Nephron (organoid): Measurements from ENCODE around the gene OAF.
A peak's percentile ranks its signal among the peaks of the same experiment; 100 is the strongest.
"Not testable (repeated sequence)": the region's sequence is repeated elsewhere in the genome, so short reads cannot be mapped to it uniquely, and the experiment has no call there.

Source experiments
- H3K27ac Mint-ChIP-seq, 3 experiments: 2 replicates each; pipeline ENCODE4 v1.8.0; 2020; ENCODE audit warnings: mixed read lengths in 3 of 3, mild to moderate bottlenecking in 2 of 3, moderate library complexity in 1 of 3
- H3K27me3 Mint-ChIP-seq: 2 replicates; pipeline ENCODE4 v1.8.0; 2021; ENCODE audit warnings: low read depth, mild to moderate bottlenecking, moderate library complexity, mixed read lengths
- H3K36me3 Mint-ChIP-seq: 2 replicates; pipeline ENCODE4 v1.8.0; 2020; ENCODE audit warnings: low read depth, mixed read lengths
- H3K4me1 Mint-ChIP-seq: 2 replicates; pipeline ENCODE4 v1.8.0; 2020; ENCODE audit warnings: mixed read lengths
- H3K4me3 Mint-ChIP-seq, 3 experiments: 2 replicates each; pipeline ENCODE4 v1.8.0; 2020; ENCODE audit warnings: mild to moderate bottlenecking in 3 of 3, mixed read lengths in 3 of 3, moderate library complexity in 2 of 3
- H3K9me3 Mint-ChIP-seq: 2 replicates; pipeline ENCODE4 v1.8.0; 2020; ENCODE audit warnings: mixed read lengths
- TF ChIP-seq, protein P1 (sequence below), 3 experiments: fragments of 200-600 bp; sonication (generic); IDR thresholded peaks; one replicate each; pipeline ENCODE4 v1.5.0; 2021; ENCODE audit warnings: antibody characterized with exemption in 3 of 3; ENCODE audit not compliant: unreplicated experiment in 3 of 3

The OAF gene

DNA sequence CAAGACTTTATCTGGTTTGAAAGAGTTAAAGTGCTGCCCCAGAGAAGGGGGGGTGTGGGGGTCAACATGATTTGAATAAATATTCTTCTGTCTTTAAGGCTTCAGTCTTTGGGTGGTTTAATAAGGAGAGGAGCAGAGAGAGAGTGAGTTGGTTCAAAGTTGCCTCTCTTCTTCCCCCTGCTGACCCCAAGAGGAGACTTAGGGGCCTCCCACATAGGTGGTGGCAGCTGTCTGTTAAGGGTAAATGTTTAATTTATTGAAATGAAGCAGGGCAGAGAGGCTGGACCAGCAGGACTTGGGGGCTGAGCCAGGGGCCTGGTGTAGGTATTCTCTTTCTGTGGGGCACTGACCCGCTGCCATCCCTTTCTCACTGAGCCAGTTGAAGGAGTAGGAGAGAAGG lies 34.6 kb downstream of the OAF start:
- TF ChIP-seq, protein P1, sequence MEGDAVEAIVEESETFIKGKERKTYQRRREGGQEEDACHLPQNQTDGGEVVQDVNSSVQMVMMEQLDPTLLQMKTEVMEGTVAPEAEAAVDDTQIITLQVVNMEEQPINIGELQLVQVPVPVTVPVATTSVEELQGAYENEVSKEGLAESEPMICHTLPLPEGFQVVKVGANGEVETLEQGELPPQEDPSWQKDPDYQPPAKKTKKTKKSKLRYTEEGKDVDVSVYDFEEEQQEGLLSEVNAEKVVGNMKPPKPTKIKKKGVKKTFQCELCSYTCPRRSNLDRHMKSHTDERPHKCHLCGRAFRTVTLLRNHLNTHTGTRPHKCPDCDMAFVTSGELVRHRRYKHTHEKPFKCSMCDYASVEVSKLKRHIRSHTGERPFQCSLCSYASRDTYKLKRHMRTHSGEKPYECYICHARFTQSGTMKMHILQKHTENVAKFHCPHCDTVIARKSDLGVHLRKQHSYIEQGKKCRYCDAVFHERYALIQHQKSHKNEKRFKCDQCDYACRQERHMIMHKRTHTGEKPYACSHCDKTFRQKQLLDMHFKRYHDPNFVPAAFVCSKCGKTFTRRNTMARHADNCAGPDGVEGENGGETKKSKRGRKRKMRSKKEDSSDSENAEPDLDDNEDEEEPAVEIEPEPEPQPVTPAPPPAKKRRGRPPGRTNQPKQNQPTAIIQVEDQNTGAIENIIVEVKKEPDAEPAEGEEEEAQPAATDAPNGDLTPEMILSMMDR (IDR thresholded peaks at IDR 0.05; ENCODE audit: unreplicated experiment in 3 of 3): no peak
- H3K4me1 Mint-ChIP-seq: no peaks in the 10 kb centered on the region
- H3K9me3 Mint-ChIP-seq: no peaks in the 10 kb centered on the region
- H3K27me3 Mint-ChIP-seq: peaks cover 96% of the 10 kb centered on the region
- H3K27ac Mint-ChIP-seq: no peak overlapping the region
- H3K4me3 Mint-ChIP-seq: no peak overlapping the region
- no peaks in the 10 kb centered on the region for H3K36me3 Mint-ChIP-seq

DNA sequence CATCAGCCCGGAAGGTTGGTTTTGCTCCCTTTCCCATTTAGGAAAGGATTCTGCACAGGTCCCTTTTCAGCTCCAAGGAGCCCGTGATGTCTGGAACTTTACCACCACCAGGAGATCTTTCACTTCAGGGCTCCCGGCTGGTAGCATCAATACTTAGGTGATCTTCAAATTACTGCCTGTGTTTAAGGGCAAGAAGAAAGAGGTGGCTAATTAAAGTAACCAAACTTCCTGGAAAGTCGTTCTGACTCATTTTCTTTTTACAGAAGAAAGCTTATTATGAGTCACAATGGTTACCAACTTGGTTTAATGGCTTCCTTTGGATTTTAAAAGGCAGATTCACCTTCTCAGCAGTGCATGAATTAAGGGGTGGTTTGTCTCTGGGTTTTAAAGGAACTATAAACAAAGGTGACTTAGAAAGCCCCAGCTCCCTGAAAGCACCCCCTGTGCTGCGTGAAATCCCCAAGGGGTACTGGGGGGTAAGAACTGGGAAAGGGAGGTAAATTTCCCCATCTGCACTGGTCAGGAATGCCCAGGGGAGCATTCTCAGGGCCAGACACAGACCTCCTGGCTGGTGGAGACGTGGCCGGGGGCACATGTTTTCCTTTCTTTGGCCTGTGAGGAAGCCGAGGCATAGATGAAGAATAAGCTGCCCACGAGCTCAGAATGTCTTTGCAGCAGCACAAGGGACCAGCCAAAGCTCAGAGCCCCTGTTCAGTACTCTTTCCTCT lies 37.9 kb downstream of the OAF start:
- Mint-ChIP-seq H3K4me3 (no peak overlapping the region), H3K27me3 (peaks cover 77% of the 10 kb centered on the region)

DNA sequence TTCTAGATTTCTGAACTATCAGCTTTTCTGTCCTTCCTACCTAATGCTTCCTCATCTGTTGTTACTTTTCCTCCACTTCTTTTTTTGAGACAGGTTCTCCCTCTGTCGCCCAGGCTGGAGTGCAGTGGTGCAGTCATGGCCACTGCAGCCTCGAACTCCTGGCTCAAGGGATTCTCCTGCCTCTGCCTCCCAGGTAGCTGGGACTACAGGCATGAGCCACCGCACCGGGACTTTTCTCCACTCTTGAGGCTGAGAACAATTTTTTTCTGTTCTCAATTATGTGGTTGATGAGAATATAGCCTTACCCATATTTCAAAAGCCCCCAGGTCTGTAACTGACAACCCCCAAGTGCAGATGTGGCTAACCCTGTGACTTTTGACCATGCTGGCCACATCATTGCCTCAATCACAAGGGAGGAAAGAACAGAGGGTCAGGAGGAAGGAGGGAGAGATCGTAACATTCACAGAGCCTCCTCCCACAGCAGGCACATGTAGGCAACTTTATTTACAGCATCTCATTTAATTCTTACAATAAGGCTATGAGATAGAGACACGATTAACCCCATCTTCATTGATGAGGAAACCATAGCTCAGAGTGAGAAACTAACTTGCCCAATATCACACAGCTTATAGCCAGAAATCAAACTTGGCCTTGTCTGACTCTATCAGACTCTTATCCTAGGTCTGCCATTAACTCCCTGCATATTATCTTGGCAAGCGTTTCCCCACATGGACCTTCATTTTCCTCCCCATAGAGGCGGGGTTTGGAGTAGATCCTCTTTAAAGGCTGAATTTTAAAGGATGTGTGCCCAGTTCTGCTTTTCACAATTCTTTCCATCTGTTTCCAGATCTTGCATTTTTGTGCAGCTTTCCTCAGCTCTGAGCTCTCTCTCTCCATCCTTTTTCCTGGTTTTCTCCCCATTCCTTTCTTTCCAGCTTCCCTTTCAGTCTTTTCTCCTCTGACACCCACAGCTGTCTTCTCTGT lies 38.7 kb downstream of the OAF start:
- Mint-ChIP-seq H3K4me1 (no peaks in the 10 kb centered on the region), H3K27me3 (peaks cover 77% of the 10 kb centered on the region), H3K36me3 (no peaks in the 10 kb centered on the region), H3K27ac (no peak overlapping the region), H3K4me3 (no peak overlapping the region), H3K9me3 (no peaks in the 10 kb centered on the region)
- TF ChIP-seq, protein P1 (IDR thresholded peaks at IDR 0.05; ENCODE audit: unreplicated experiment in 3 of 3): no peak

More for the DNA sequence above, 37.9 kb downstream of the OAF start:
- TF ChIP-seq, protein P1 (IDR thresholded peaks at IDR 0.05; ENCODE audit: unreplicated experiment in 3 of 3): no peak
- H3K4me1 Mint-ChIP-seq: no peaks in the 10 kb centered on the region
- H3K36me3 Mint-ChIP-seq: no peaks in the 10 kb centered on the region
- no peak overlapping the region for H3K27ac Mint-ChIP-seq
- no peaks in the 10 kb centered on the region for H3K9me3 Mint-ChIP-seq

DNA sequence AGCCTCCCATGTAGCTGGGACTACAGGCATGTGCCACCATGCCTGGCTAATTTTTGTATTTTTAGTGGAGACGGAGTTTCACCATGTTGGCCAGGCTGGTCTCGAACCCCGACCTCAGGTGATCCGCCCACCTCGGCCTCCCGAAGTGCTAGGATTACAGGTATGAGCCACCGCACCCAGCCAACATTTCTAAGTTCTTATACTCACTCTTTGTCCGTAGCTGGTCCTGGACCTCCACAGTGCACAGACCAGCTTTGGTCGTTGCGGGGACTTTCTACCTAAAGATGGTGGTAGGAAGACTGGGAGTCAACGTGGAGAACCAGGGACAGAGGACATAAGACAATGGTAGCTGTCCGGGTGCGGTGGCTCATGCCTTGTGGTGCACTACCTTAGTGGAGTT lies 42.5 kb downstream of the OAF start:
- H3K36me3 Mint-ChIP-seq, H3K27ac Mint-ChIP-seq, H3K4me3 Mint-ChIP-seq, H3K9me3 Mint-ChIP-seq: not testable (repeated sequence)
- Mint-ChIP-seq H3K4me1 (peaks cover 11% of the 10 kb centered on the region), H3K27me3 (peaks cover 75% of the 10 kb centered on the region)

DNA sequence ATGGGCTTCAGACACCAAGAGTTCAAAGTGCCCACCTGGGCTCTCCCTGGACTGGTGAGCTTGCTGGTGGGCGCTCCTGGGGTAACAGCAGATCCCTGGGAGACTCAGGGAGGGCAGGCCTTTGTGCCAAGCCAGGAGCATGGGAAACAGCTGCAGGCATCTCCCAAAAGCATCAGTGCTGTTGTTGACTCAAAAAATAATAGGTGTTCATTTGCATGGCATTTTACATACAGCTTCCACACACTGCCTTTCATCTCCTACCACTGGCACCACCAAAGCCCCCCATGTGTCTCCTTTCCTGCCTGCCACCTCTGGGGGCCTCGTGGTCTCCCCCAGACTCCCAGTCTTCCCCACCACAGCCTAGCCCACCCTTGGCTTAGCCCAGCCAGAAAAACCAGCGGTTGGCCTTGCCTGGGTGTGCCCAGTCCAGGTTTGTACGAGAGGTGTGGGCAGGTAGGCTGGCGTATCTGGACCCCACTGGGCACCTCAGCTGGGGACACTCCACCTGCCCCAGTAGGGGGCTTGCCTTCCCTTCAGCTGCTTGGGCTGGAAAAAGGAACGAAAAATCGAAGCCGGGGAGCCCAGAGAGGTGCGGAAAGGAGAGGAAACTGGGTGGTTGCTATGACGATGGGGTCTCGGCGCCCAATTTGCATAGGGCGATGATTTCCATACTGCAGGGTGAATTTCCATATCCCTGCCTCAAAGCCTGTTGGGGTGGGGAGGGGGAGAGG lies 44.1 kb downstream of the OAF start:
- Mint-ChIP-seq H3K27me3 (peaks cover 72% of the 10 kb centered on the region), H3K27ac (no peak overlapping the region), H3K36me3 (no peaks in the 10 kb centered on the region), H3K4me1 (peaks cover 11% of the 10 kb centered on the region), H3K4me3 (peak overlapping the region in 1 of 3 experiments; percentile 50), H3K9me3 (no peaks in the 10 kb centered on the region)
- TF ChIP-seq, protein P1 (IDR thresholded peaks at IDR 0.05; ENCODE audit: unreplicated experiment in 3 of 3): no peak

DNA sequence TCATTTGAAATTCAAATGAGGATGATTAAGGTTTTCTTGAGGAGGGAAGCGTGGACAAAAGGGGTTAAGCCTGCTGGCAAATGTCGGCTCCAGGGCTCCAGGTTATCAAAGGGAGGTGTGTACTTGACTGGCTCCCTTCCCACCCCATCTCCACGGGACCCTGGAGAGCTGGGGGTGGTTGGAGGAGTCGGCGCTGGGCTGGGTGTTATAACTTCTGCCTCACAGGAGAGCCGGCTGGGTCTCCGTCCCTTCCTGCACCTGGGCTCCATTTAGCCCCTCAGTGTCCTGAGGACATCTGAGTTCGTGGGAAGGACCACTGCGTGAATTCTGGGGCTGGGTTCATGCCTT lies 44.7 kb downstream of the OAF start:
- no peaks in the 10 kb centered on the region for H3K36me3 Mint-ChIP-seq
- peaks cover 68% of the 10 kb centered on the region for H3K27me3 Mint-ChIP-seq
- peak overlapping the region in 1 of 3 experiments; percentile 50 for H3K4me3 Mint-ChIP-seq
- no peak overlapping the region for H3K27ac Mint-ChIP-seq
- TF ChIP-seq, protein P1 (IDR thresholded peaks at IDR 0.05; ENCODE audit: unreplicated experiment in 3 of 3): no peak
- H3K4me1 Mint-ChIP-seq: peaks cover 11% of the 10 kb centered on the region
- no peaks in the 10 kb centered on the region for H3K9me3 Mint-ChIP-seq
